ENCODE data around the gene PANX3. TPM values are rescaled to one million over a fixed set of nuclear protein-coding genes. Genes with fewer than 3 reads are reported as not detected.

Gene PANX3
- total and polyA plus RNA-seq, 10 of the 15 experiments (the other 5 are each of a cell fraction or from before 2014, with no cell fraction given), result not detected

- no peak for TF ChIP-seq YY1 (IDR thresholded peaks at IDR 0.05; ENCODE audit: low read depth, low read length)
- peak; percentile 97 for TF ChIP-seq POLR2A (IDR thresholded peaks at IDR 0.05; ENCODE audit: low read depth, low read length)
- TF ChIP-seq TBL1XR1 (IDR thresholded peaks at IDR 0.05; ENCODE audit: low read depth, low read length), result 0 out of 2 replicates have a peak, but pooled peaks have one; percentile 43
- 0 out of 2 replicates have a peak, but pooled peaks have one; percentile 59 for TF ChIP-seq TARDBP (IDR thresholded peaks at IDR 0.05; ENCODE audit: borderline replicate concordance)
- TF ChIP-seq EED (IDR thresholded peaks at IDR 0.05; ENCODE audit: low read depth), result peak; percentile 83
- TF ChIP-seq NR2C1 (IDR thresholded peaks at IDR 0.05), result peak; percentile 83
- TF ChIP-seq GATAD2B (conservative IDR thresholded peaks at IDR 0.05; ENCODE audit: low read depth), result peak; percentile 90
- TF ChIP-seq IKZF1 (conservative IDR thresholded peaks at IDR 0.05), result peak; percentile 92
- peak; percentile 39; the same call in 1 of the 2 replicates for TF ChIP-seq PKNOX1 (IDR thresholded peaks at IDR 0.05)
- TF ChIP-seq MLLT1 (IDR thresholded peaks at IDR 0.05), result 0 out of 2 replicates have a peak, but pooled peaks have one; percentile 18
- peak; percentile 90 for TF ChIP-seq PML (IDR thresholded peaks at IDR 0.05; ENCODE audit: low read length)
- TF ChIP-seq CBFB (IDR thresholded peaks at IDR 0.05; ENCODE audit: low read depth), result peak; percentile 88
- peak; percentile 66; the same call in 1 of the 2 replicates for TF ChIP-seq MXI1 (IDR thresholded peaks at IDR 0.05; ENCODE audit: low read depth, low read length)
- no peak for TF ChIP-seq SREBF2 (IDR thresholded peaks at IDR 0.05; ENCODE audit: low read length)
- TF ChIP-seq ZBTB40 (IDR thresholded peaks at IDR 0.05; ENCODE audit: borderline replicate concordance), result peak; percentile 92
- peak; percentile 26; the same call in 1 of the 2 replicates for TF ChIP-seq MTA2 (IDR thresholded peaks at IDR 0.05; ENCODE audit: low read depth)
- no peak for TF ChIP-seq RB1 (IDR thresholded peaks at IDR 0.05; ENCODE audit: borderline replicate concordance)
- peak; percentile 65 for TF ChIP-seq POU2F2 (IDR thresholded peaks at IDR 0.05; ENCODE audit: borderline replicate concordance, low read depth, low read length)
- TF ChIP-seq BHLHE40 (IDR thresholded peaks at IDR 0.05; ENCODE audit: borderline replicate concordance in 1 of 2, low read depth in 2 of 2, low read length in 1 of 2), result peak in 1 of 2 experiments; percentile 3; a peak in 1 of 4 replicates
- peak in 1 of 2 experiments; percentile 44; a peak in 1 of 3 replicates for TF ChIP-seq EGR1 (IDR thresholded peaks at IDR 0.05; ENCODE audit: borderline replicate concordance in 1 of 2, low read depth in 2 of 2, low read length in 2 of 2)
- TF ChIP-seq CBX5 (IDR thresholded peaks at IDR 0.05; ENCODE audit: low read depth), result peak; percentile 28; the same call in 1 of the 2 replicates
- TF ChIP-seq CREM (IDR thresholded peaks at IDR 0.05; ENCODE audit: low read depth), result peak; percentile 90
- TF ChIP-seq SPI1 (IDR thresholded peaks at IDR 0.05; ENCODE audit: borderline replicate concordance, insufficient read depth, low read depth, low read length), result peak; percentile 51; the same call in 1 of the 2 replicates
- TF ChIP-seq NFYA (IDR thresholded peaks at IDR 0.05; ENCODE audit: borderline replicate concordance, low read depth, low read length), result no peak
Observed at GRCh38 chr11:124622531-124623451, 11.6 kb downstream of the PANX3 start, which contains the start of gene TBRG1 (continued).

Measured in GM12878 (cell line).